Measurements from ENCODE around the gene DYSF.

DYSF gene

GRCh38 chr2:71605781-71606241, 152.4 kb downstream of the DYSF start:
- TF ChIP-seq CEBPB (IDR thresholded peaks at IDR 0.05): no peak
- no peak for TF ChIP-seq EGR1 (IDR thresholded peaks at IDR 0.05)
- TF ChIP-seq TCF12 (IDR thresholded peaks at IDR 0.05; ENCODE audit: low read depth): no peak
- no peak for TF ChIP-seq FOXM1 (IDR thresholded peaks at IDR 0.05; ENCODE audit: borderline replicate concordance, low read depth)
- no peak for TF ChIP-seq MAX (IDR thresholded peaks at IDR 0.05)
- TF ChIP-seq CREB1 (IDR thresholded peaks at IDR 0.05; ENCODE audit: low read depth): no peak
- TF ChIP-seq RAD21 (IDR thresholded peaks at IDR 0.05; ENCODE audit: low read depth): no peak
- no peak for TF ChIP-seq ZBTB7A (IDR thresholded peaks at IDR 0.05; ENCODE audit: low read depth)
- TF ChIP-seq YY1 (IDR thresholded peaks at IDR 0.05; ENCODE audit: low read depth): no peak
- TF ChIP-seq EP300 (IDR thresholded peaks at IDR 0.05; ENCODE audit: borderline replicate concordance): no peak

DNA sequence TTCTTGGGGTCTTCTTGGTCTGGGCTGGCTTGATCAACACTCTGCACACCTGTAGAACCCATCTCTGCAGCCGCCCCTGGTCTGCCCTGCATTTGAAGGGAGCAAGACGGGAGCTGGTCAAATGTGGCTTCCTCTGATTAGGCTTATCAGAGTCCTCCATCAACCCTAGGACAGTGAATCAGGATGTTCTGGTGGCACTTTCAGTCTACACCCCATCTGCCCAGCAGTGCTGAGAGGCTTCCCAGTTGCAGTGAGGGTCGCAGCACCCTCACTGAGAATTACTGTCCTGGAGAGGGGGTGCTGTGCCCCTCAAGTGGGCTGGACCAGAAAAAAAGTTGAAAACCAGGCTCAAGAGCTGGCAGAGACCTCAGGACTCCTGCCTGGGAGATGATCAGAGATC, 152.9 kb downstream of the DYSF start:
- TF ChIP-seq FOXM1 (IDR thresholded peaks at IDR 0.05; ENCODE audit: borderline replicate concordance, low read depth): no peak
- no peak for TF ChIP-seq TCF12 (IDR thresholded peaks at IDR 0.05; ENCODE audit: low read depth)
- no peak for TF ChIP-seq EP300 (IDR thresholded peaks at IDR 0.05; ENCODE audit: borderline replicate concordance)
- TF ChIP-seq ZBTB7A (IDR thresholded peaks at IDR 0.05; ENCODE audit: low read depth): no peak
- TF ChIP-seq EGR1 (IDR thresholded peaks at IDR 0.05): no peak
- TF ChIP-seq, protein P1, sequence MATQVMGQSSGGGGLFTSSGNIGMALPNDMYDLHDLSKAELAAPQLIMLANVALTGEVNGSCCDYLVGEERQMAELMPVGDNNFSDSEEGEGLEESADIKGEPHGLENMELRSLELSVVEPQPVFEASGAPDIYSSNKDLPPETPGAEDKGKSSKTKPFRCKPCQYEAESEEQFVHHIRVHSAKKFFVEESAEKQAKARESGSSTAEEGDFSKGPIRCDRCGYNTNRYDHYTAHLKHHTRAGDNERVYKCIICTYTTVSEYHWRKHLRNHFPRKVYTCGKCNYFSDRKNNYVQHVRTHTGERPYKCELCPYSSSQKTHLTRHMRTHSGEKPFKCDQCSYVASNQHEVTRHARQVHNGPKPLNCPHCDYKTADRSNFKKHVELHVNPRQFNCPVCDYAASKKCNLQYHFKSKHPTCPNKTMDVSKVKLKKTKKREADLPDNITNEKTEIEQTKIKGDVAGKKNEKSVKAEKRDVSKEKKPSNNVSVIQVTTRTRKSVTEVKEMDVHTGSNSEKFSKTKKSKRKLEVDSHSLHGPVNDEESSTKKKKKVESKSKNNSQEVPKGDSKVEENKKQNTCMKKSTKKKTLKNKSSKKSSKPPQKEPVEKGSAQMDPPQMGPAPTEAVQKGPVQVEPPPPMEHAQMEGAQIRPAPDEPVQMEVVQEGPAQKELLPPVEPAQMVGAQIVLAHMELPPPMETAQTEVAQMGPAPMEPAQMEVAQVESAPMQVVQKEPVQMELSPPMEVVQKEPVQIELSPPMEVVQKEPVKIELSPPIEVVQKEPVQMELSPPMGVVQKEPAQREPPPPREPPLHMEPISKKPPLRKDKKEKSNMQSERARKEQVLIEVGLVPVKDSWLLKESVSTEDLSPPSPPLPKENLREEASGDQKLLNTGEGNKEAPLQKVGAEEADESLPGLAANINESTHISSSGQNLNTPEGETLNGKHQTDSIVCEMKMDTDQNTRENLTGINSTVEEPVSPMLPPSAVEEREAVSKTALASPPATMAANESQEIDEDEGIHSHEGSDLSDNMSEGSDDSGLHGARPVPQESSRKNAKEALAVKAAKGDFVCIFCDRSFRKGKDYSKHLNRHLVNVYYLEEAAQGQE (IDR thresholded peaks at IDR 0.05; ENCODE audit: low read depth): no peak
- TF ChIP-seq CREB1 (IDR thresholded peaks at IDR 0.05; ENCODE audit: low read depth): no peak
- TF ChIP-seq, protein P2, sequence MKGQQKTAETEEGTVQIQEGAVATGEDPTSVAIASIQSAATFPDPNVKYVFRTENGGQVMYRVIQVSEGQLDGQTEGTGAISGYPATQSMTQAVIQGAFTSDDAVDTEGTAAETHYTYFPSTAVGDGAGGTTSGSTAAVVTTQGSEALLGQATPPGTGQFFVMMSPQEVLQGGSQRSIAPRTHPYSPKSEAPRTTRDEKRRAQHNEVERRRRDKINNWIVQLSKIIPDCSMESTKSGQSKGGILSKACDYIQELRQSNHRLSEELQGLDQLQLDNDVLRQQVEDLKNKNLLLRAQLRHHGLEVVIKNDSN (IDR thresholded peaks at IDR 0.05): no peak
- TF ChIP-seq CEBPB (IDR thresholded peaks at IDR 0.05): no peak
- TF ChIP-seq YY1 (IDR thresholded peaks at IDR 0.05; ENCODE audit: low read depth): no peak
- TF ChIP-seq MAX (IDR thresholded peaks at IDR 0.05): no peak
- no peak for TF ChIP-seq TAF1 (IDR thresholded peaks at IDR 0.05; ENCODE audit: low read depth)
- TF ChIP-seq TEAD4 (IDR thresholded peaks at IDR 0.05): no peak
- TF ChIP-seq NFIC (IDR thresholded peaks at IDR 0.05): no peak

GRCh38 chr2:71607151-71607889, 154.0 kb downstream of the DYSF start:
- no peak for TF ChIP-seq EP300 (IDR thresholded peaks at IDR 0.05; ENCODE audit: borderline replicate concordance)
- TF ChIP-seq RAD21 (IDR thresholded peaks at IDR 0.05; ENCODE audit: low read depth): no peak
- TF ChIP-seq ZBTB7A (IDR thresholded peaks at IDR 0.05; ENCODE audit: low read depth): no peak
- TF ChIP-seq MAX (IDR thresholded peaks at IDR 0.05): no peak
- TF ChIP-seq NFIC (IDR thresholded peaks at IDR 0.05): no peak
- TF ChIP-seq FOXM1 (IDR thresholded peaks at IDR 0.05; ENCODE audit: borderline replicate concordance, low read depth): no peak
- TF ChIP-seq TAF1 (IDR thresholded peaks at IDR 0.05; ENCODE audit: low read depth): no peak
- TF ChIP-seq, protein P1 (IDR thresholded peaks at IDR 0.05; ENCODE audit: low read depth): no peak
- no peak for TF ChIP-seq EGR1 (IDR thresholded peaks at IDR 0.05)
- TF ChIP-seq, protein P2 (IDR thresholded peaks at IDR 0.05): no peak

DNA sequence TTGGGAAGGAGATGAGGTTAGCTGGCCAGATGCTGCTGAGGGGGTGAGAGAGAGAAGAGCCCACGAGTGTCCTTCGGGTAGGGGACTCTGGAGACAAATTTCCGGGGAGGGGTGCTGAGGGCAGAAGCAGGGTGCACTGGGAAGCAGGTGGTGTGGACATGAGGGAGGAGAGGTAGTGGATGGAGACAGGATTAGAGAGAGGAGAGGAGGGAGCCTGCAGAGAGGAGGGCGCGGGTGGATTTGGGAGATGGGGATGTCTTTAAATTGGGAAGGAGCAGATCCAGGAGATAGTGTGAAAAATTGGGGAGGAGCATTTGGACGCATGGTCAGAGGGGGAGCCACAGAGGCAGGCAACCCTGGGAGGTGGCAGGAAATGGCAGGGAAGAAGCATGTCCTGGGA, 154.7 kb downstream of the DYSF start:
- TF ChIP-seq CREB1 (IDR thresholded peaks at IDR 0.05; ENCODE audit: low read depth): no peak
- TF ChIP-seq FOXM1 (IDR thresholded peaks at IDR 0.05; ENCODE audit: borderline replicate concordance, low read depth): no peak
- no peak for TF ChIP-seq EP300 (IDR thresholded peaks at IDR 0.05; ENCODE audit: borderline replicate concordance)
- no peak for TF ChIP-seq TAF1 (IDR thresholded peaks at IDR 0.05; ENCODE audit: low read depth)
- TF ChIP-seq, protein P1 (IDR thresholded peaks at IDR 0.05; ENCODE audit: low read depth): no peak
- no peak for TF ChIP-seq NFIC (IDR thresholded peaks at IDR 0.05)
- no peak for TF ChIP-seq TCF12 (IDR thresholded peaks at IDR 0.05; ENCODE audit: low read depth)
- no peak for TF ChIP-seq RAD21 (IDR thresholded peaks at IDR 0.05; ENCODE audit: low read depth)
- TF ChIP-seq ZBTB7A (IDR thresholded peaks at IDR 0.05; ENCODE audit: low read depth): no peak
- no peak for TF ChIP-seq CEBPB (IDR thresholded peaks at IDR 0.05)
- TF ChIP-seq MAX (IDR thresholded peaks at IDR 0.05): no peak
